GM19043 (cell line): Measurements from ENCODE around the gene UQCC3.
"Not testable (repeated sequence)": the region's sequence is repeated elsewhere in the genome, so short reads cannot be mapped to it uniquely, and the experiment has no call there.

Source experiments
- ATAC-seq: cut with Tn5 transposase; IDR thresholded peaks from one replicate; pipeline ENCODE4 v1.9.1; 2021; ENCODE audit warnings: low read depth; ENCODE audit not compliant: unreplicated experiment

The UQCC3 gene, protein sequence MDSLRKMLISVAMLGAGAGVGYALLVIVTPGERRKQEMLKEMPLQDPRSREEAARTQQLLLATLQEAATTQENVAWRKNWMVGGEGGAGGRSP

DNA sequence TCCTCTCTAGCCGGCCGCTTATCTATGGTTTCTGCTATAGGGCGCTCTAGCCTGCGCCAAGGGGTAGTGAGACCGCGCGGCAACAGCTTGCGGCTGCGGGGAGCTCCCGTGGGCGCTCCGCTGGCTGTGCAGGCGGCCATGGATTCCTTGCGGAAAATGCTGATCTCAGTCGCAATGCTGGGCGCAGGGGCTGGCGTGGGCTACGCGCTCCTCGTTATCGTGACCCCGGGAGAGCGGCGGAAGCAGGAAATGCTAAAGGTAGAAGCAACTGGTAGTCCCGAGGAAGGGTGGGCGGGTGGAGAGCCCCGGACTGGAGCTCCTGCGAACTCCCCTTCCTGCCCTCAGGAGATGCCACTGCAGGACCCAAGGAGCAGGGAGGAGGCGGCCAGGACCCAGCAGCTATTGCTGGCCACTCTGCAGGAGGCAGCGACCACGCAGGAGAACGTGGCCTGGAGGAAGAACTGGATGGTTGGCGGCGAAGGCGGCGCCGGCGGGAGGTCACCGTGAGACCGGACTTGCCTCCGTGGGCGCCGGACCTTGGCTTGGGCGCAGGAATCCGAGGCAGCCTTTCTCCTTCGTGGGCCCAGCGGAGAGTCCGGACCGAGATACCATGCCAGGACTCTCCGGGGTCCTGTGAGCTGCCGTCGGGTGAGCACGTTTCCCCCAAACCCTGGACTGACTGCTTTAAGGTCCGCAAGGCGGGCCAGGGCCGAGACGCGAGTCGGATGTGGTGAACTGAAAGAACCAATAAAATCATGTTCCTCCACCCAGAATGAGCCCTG is at the start of gene UQCC3, which contains the start of gene LBHD1:
Gene UQCC3 (plus strand): TSS at position 66 of the 782 bp plus-strand sequence. CDS start 73 bp downstream, at position 139.
Gene LBHD1 (minus strand): TSS at position 660 of the 782 bp plus-strand sequence. CDS start 2,236 bp downstream, outside the sequence.
- ATAC-seq, result peak; percentile 67

DNA sequence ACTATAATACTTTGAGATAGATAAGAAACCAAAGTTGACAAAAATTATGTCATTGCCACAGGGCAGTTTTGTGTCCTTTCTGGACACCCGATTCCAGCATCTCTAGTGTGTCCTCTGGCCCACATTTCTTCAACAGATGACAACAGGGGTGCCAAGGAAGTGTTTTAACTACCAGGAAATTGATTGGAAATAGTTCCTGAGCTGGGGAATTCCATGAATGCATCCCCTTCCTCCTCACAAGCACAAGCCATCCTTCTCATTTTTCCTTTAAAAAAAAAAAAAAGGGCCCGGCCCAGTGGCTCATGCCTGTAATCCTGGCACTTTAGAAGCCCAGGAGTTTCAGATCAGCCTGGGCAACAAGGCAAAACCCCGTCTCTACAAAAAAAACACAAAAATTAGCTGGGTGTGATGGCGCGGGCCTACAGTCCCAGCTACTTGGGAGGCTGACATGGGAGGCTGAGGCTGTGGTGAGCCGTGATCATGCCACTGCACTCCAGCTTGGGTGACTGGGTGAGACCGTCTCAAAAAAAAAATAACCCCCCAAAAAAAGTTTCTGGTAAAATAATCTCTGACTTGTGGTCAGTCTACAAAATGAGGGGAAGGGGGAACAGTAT is 48.9 kb upstream of the UQCC3 start:
- ATAC-seq, result no peak

DNA sequence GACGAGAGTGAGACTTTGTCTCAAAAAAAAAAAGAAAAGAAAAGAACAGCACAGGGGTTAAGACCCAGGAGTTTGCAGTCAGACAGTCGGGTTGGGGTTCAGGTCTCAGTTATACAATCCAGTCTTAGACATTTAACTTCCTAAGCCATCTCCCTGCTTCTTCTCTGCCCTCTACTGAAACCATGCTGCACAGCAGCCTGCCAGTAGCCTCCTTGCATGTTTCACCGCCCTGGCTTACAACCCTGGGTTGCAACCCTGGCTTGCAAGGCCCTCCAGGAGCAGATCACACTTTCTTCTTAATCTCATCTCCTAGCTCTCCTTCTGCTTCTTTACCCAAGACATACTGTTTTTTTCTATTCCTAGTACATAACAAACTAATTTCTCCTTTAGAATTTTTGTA is 43.8 kb upstream of the UQCC3 start:
- no peak for ATAC-seq

DNA sequence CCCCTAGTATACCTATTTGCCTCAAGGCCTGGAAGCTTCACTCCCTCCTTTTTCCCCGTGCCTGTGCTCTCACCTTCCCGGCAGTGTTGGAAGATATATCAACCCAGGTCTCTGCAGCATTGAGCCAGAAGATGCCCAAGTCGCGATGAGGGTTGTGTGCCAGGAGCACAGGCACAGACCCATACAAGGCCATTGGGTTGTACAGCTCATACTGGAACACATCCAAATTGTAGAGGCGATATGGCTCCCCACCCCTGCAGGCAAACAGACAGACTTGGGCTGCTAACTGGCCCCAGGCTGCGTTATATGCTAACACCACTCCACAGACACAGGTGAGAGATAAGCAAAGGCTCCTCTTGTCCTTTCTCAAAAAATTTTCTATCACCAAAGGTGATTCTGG is 39.0 kb upstream of the UQCC3 start:
- no peak for ATAC-seq

DNA sequence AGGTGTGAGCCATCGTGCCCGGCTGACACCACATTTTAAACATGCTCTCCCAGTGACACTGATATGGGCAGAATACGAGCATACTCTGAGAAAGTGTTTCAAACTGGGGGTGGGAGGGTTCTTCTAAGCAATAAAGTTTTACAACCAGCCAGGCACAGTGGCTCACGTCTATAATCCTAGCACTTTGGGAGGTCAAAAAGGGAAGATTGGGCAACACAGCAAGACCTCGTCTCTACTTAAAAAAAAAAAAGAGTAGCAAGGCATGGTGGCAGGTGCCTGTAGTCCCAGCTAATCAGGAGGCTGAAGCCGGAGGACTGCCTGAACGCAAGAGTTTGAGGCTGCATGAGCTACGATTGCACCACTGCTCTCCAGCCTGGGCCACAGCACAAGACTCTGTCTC is 27.3 kb upstream of the UQCC3 start:
- ATAC-seq, result no peak

DNA sequence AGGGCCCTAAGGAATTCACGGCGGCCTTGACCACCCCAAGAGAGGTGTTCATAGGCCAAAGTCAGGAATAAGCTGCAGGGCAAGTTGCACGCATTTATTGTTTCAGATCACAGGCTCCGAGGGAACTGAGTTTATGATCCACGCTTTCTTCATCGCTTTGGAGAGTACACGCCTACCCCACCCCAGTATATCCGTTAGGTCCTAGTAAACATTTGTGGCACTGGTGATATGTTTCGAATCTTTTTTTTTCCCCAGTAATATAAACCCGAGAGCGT is 25.9 kb upstream of the UQCC3 start:
- ATAC-seq, result no peak

DNA sequence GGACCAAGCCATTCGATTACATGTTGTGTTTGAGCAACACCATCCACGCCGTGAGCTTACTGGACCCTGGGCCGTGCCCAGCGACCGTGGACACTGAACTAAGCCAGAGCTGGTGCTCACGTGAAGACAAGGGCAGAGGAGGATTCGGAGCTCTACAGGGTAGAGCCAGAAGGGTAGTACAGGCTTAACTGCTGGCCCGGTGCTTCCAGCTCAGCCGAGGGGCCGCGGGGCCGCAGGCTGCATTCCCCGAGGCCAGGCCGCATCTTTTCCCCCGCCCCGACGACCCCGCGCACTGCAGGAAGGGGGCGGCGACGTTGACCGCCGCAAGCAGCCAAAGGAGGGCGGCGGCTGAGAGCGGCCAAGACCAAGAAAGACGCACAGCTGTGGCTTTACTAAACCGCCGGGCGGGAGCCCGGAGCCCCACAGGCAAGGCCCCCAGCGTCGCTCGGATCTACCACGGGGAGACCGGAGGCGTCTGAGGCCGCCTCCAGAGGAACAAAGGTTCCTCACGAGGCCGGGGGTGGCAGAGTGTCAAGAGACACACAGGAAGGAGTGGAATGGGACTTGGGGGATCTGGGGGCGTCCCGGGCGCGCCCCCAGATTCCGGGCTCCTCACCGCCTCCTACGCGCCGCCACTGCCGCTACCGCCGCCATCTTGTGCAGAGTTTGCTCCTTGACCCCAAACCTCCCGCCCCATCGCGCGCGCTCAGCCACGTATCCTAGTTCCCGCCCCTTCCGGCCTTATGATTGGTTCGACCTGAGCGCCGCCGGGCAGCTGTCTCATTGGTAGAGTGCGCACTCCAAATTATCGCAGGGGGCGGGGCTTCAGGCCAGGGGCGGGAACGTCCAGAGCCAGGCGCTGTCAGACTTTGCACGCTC is 25.3 kb upstream of the UQCC3 start, which contains the start of gene GANAB:
Gene GANAB (minus strand): TSS at position 668 of the 879 bp plus-strand sequence. CDS start 14 bp downstream, at position 654.
- peak; percentile 96 for ATAC-seq

DNA sequence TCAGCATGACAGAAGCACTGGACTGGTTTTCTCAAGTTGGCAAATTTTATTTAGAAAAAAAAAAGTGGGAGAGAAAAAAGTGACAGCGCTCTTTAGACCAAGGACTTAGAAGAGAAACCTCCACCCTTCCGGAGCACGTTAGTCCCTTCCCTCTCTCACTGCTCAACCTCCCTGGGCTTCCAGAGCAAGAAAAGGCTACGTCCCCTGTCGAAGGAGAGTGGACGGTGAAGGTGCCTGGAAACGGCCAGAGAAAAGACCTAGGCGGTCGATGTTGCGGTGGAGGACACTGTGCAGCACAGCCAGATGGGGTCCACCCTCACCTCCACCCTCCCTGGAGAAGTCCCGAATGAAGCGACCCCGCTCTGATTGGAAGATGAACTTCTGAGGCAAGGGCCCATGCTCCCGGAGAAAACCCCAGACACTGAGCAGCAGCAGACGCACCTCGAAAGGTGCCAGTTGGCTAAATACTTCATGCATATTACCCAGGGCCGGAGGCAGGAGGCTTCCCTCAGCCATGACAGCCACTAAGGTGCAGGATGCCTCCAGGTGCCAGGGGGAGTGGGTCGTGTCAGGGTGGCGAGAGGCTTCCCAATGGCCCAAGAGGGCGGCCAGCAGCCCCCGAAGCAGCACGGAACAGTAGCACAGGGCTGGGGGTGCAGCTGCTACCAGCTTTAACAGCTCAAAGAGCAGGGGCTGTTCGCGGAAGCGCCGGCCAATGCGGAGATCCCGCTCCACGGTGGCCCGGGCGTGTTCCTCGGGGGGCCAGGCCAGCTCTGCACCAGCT is 24.5 kb upstream of the UQCC3 start:
- ATAC-seq, result no peak

DNA sequence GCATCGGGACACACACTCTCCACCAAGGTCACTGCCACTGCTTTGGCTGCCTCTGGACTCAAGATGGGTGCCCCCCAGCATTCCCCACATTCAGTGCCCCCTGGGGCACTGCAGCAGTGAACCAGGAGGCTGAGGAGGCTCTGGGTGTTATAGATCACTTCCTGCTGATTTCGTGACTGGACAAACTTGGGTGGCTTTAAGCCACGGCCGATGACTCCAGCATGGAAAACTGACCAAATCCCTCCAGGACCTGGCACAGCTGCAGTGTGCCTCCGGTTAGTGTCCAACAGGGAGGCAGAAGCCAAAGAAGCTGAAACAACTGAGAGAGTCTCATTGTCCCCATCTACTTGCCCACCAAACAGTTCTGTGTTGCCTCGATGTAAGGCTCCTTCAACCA is 23.9 kb upstream of the UQCC3 start:
- no peak for ATAC-seq

DNA sequence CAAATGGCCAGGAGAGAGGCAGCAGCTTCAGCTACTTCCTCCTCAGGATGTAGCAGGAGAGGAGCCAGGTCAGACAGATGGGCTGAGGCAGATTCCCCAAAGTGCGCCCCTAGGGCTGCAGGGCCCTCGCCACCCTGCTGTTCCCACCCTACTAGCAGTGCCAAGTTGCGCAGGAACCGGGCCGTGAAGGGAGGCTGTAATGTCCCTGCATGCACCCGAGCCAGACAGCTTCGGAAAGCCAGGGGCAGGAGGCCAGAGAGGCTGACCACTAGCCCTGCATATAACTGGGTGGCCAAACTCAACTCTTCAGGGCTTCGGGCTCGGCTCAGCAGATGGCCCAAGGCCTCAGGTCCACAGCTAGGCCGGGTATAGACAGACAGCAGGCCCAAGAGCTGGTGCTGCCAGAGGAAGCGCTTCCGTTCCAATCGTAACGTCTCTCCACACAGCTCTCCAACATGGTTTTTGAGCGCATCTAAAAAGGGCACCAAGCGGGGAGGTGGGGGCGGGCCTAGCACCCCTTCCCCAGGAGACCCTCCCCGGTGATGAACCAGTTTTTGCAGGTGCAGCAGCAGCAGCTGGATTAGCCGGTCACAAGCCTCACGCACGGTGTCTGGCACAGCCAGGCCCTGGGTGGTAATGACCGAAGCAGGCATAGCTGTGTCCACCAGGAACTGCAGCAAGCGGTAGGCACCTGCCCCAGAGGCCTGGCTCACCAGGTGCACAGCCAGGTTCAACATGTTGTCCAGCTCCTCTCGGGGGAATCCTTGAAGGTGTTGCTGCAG is 23.1 kb upstream of the UQCC3 start:
- no peak for ATAC-seq

DNA sequence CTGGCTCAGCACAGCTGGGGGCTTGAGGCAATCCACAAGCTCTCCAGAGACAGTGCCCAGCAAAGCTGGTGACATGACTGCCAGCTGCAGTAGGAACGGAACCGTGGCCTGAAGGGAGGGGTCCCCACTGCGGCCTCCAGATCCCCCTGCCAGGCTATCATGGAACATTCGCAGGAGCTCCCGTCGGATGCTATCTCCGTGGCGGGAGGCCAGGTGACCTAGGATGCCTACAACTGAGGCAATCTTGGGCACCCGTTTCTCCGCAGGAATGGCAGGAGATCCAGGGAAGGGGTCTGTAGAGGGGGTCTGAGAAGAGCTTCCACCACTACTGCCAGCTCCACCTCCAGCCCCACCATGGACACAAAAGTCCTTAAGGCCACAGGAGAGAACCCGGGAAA is 22.5 kb upstream of the UQCC3 start:
- ATAC-seq, result no peak

DNA sequence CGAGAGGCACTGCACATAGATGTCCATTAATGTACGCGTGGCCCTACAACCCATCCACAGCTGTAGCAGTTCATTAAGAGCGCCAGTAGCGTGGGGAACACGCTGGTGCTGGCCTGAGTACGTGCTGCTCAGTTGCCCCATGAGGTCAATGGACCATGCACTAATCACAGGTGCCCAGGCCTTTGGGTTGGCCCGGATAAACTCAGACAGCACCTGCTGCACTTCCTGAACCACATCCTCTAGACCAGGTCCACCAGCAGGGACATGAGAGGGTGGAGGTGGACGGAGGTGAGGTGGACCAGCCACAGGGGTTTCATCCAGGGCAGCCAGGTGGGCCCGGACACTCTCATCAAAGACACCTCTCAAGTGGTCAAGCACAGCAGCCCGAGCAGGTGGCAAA is 22.0 kb upstream of the UQCC3 start:
- ATAC-seq, result no peak

DNA sequence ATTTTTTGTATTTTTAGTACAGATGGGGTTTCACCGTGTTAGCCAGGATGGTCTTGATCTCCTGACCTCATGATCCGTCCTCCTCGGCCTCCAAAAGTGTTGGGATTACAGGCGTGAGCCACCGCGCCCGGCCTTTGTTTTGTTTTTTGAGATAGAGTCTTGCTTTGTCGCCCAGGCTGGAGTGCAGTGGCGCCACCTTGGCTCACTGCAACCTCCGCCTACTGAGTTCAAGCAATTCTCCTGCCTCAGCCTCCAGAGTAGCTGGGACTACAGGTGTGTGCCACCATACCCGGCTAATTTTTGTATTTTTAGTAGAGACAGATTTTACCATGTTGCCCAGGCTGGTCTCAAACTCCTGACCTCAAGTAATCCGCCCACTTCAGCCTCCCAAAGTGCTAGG is 21.2 kb upstream of the UQCC3 start:
- ATAC-seq, result not testable (repeated sequence)

DNA sequence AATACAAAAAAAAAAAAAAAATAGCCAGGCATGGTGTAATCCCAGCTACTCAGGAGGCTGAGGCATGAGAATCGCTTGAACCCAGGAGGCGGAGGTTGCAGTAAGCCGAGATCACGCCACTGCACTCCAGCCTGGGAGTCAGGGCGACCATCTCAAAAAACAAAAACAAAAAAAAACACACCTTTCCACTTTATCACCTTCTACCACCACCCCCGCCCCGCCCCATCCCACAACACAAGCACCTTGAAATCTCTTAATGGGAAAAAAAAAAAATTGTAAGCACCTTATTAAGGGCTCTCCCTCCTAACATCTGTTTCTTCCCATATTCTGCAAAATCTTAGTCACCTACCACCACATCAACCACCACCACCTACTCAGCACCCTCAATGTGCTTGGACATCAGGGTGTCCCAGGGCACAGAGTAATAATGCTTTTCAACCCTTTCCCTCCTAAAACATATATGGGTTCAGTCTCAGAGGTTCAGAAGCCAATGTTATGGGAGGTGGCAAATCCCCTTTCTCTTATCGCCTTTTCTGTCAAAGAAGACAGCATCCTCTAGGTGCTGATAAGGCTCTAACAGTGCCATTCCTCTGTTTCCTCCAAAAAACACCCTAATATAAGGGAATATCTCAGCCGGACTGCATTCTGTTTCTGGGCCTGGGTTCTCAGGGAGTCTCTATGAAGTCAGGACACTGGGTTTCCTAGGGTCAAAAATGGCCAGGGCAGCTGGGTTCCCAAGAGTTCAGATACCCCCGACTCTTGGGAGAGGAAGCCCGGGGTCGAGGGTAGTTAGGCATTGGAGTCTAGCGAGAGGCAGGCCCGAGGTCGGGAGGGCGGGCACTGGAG is 19.1 kb upstream of the UQCC3 start:
- ATAC-seq, result peak; percentile 15

DNA sequence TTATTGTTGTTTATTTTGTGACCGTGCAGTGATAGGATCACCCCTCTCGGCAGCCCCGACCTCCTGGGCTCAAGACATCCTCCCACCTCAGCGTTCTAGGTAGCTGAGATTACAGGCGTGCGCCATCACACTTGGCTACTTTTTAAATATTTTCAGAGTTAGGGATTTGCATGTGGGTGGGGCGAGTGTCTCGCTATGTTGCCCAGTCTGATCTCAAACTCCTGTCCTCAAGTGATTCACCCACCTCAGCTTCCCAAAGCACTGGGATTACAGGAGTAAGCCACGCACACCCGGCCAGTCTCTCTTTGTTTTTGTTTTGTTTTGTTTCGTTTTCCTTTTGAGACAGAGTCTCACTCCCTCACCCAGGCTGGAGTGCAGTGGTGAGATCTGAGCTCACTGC is 17.2 kb upstream of the UQCC3 start:
- no peak for ATAC-seq

DNA sequence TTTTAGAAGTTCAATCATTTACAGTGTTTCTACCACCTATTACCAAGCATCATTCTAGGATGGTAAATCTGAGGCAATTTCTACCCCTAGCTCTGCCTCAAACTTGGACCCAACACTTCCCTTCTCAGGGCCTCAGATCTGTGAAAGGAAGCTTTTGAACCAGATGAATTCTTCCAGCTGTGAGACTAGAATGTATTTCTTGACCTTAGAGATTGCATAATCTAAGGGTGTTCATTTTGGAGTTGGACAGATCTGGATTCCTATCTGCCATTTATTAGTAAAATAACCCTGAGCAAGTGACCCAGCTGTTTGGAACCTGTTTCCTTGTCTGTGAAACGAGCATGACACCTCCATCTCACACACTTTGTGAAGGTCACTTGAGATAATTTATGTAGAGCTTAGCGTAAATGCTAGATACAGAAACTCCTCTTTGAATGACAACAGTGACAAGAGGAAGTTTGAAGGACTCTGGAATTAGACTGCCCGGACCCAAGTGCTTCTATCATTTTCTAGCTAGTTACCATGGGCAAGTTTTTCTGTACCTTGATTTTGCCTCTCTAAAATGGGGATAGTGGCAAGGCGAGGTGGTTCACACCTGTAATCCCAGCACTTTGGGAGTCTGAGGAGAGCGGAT is 14.6 kb upstream of the UQCC3 start:
- ATAC-seq, result no peak

DNA sequence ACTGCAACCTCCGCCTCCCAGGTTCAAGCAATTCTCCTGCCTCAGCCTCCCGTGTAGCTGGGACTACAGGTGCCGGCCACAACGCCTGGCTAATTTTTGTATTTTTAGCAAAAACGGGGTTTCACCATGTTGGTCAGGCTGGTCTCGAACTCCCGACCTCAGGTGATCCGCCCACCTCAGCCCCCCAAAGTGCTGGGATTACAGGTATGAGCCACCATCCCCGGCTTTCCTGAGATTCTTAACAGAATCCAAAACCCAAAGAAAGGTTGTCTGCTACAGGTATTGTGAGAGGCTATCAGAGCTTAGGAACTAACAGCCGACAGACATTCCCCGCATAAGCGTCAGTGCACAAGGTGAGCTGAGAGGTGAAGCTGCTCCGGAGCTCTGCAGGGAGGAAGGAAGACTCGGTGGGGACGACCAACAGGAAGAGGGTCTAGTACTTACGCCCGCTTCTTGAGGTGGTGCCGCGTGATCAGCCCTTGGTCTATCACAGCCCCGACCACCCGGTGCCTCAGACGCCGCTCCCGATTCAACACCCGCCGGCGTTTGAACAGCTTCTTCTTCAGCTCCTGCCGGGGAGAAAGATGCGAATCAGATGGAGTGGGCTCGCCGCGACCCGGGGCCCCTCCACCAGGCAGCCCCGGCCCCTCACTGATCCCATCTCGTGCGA is 6.9 kb upstream of the UQCC3 start:
- ATAC-seq, result peak; percentile 35
